HEK293 (cell line): ENCODE data around the gene ZNF316.

Source experiments
- CTCF ChIA-PET: fragments of 350-600 bp; formaldehyde crosslinking; extraction: SDS; loops from one replicate; lab custom pipeline; 2021; ENCODE audit warnings: antibody characterized with exemption; lab: Yijun Ruan, JAX
- POLR2A ChIA-PET: fragments of 300-600 bp; formaldehyde crosslinking; extraction: SDS; loops from one replicate; lab custom pipeline; 2020; ENCODE audit warnings: antibody characterized with exemption, inconsistent platforms; lab: Yijun Ruan, JAX
- H3K27ac ChIP-seq: fragments of 200-500 bp; sonication (Bioruptor generic); 2 replicates; pipeline ENCODE4 v1.5.1; 2014; ENCODE audit warnings: low read depth, low read length, control low read depth, inconsistent platforms; ENCODE audit errors: extremely low read depth
- H3K36me3 ChIP-seq, 2 experiments: fragments of 200-500 bp in 1 of 2; sonication (Bioruptor generic) in 1 of 2; 1 replicate in 1 of 2; 2 replicates in 1 of 2; pipeline ENCODE4 v1.5.1; 2014 to 2017; ENCODE audit warnings: inconsistent platforms in 2 of 2, low read length in 2 of 2; ENCODE audit not compliant: control insufficient read depth in 2 of 2, insufficient read depth in 1 of 2
- H3K4me1 ChIP-seq: fragments of 200-500 bp; sonication (Bioruptor generic); 2 replicates; pipeline ENCODE4 v1.5.1; 2014; ENCODE audit warnings: mild to moderate bottlenecking, low read length, inconsistent platforms; ENCODE audit not compliant: control insufficient read depth, insufficient read depth
- H3K4me3 ChIP-seq: 2 replicates; pipeline ENCODE4 v1.5.1; 2011; ENCODE audit warnings: low read depth, mild to moderate bottlenecking, control low read depth, low read length, moderate library complexity
- H3K9me3 ChIP-seq: fragments of 200-500 bp; sonication (Bioruptor generic); 2 replicates; pipeline ENCODE4 v1.5.1; 2014; ENCODE audit warnings: low read depth, low read length, inconsistent platforms; ENCODE audit not compliant: control insufficient read depth, insufficient read depth
- GLI4 ChIP-seq: fragments of 450-650 bp; formaldehyde crosslinking; IDR thresholded peaks from 2 replicates; pipeline ENCODE4 v1.5.1; 2016; ENCODE audit warnings: missing biosample characterization, missing genetic modification characterization
- GLIS2 ChIP-seq: fragments of 450-650 bp; formaldehyde crosslinking; IDR thresholded peaks from 2 replicates; pipeline ENCODE4 v1.5.1; 2016; ENCODE audit warnings: missing biosample characterization, missing genetic modification characterization
- KLF7 ChIP-seq: fragments of 450-650 bp; formaldehyde crosslinking; IDR thresholded peaks from 2 replicates; pipeline ENCODE4 v1.5.1; 2016; ENCODE audit warnings: missing biosample characterization, missing genetic modification characterization, borderline replicate concordance
- OVOL3 ChIP-seq: fragments of 450-650 bp; formaldehyde crosslinking; IDR thresholded peaks from 2 replicates; pipeline ENCODE4 v1.5.1; 2016; ENCODE audit warnings: missing biosample characterization, missing genetic modification characterization
- TRIM28 ChIP-seq: IDR thresholded peaks from 2 replicates; pipeline ENCODE4 v1.6.1; 2011; ENCODE audit warnings: low read length, control low read depth, borderline replicate concordance
- ZNF221 ChIP-seq: fragments of 450-650 bp; formaldehyde crosslinking; IDR thresholded peaks from 2 replicates; pipeline ENCODE4 v1.5.1; 2017; ENCODE audit warnings: missing biosample characterization, missing genetic modification characterization, borderline replicate concordance
- ZNF248 ChIP-seq: fragments of 450-650 bp; formaldehyde crosslinking; IDR thresholded peaks from 2 replicates; pipeline ENCODE4 v1.5.1; 2017; ENCODE audit warnings: missing biosample characterization, missing genetic modification characterization
- ZNF48 ChIP-seq: fragments of 450-650 bp; formaldehyde crosslinking; IDR thresholded peaks from 2 replicates; pipeline ENCODE4 v1.5.1; 2016; ENCODE audit warnings: missing biosample characterization, missing genetic modification characterization
- ZNF571 ChIP-seq: fragments of 450-650 bp; formaldehyde crosslinking; IDR thresholded peaks from 2 replicates; pipeline ENCODE4 v1.5.0; 2017; ENCODE audit warnings: missing biosample characterization, missing genetic modification characterization
- ZNF596 ChIP-seq: fragments of 450-650 bp; IDR thresholded peaks from 2 replicates; pipeline ENCODE4 v1.5.0; 2018; ENCODE audit warnings: missing biosample characterization, mild to moderate bottlenecking, missing genetic modification characterization, moderate library complexity
- ZNF623 ChIP-seq: fragments of 450-650 bp; formaldehyde crosslinking; IDR thresholded peaks from 2 replicates; pipeline ENCODE4 v1.5.1; 2016; ENCODE audit warnings: missing biosample characterization, missing genetic modification characterization
- ZNF629 ChIP-seq: fragments of 450-650 bp; formaldehyde crosslinking; IDR thresholded peaks from 2 replicates; pipeline ENCODE4 v1.5.1; 2017; ENCODE audit warnings: missing biosample characterization, missing genetic modification characterization
- ZNF701 ChIP-seq: fragments of 450-650 bp; formaldehyde crosslinking; IDR thresholded peaks from 2 replicates; pipeline ENCODE4 v1.5.1; 2016; ENCODE audit warnings: missing biosample characterization, missing genetic modification characterization
- ZNF777 ChIP-seq: fragments of 450-650 bp; formaldehyde crosslinking; IDR thresholded peaks from 2 replicates; pipeline ENCODE4 v1.5.1; 2017; ENCODE audit warnings: missing biosample characterization, missing genetic modification characterization, borderline replicate concordance
- TF ChIP-seq, protein P1 (sequence below): fragments of 450-650 bp; formaldehyde crosslinking; IDR thresholded peaks from 2 replicates; pipeline ENCODE4 v1.5.1; 2016; ENCODE audit warnings: missing biosample characterization, missing genetic modification characterization
- TF ChIP-seq, protein P2 (sequence below): fragments of 450-650 bp; formaldehyde crosslinking; IDR thresholded peaks from 2 replicates; pipeline ENCODE4 v1.5.1; 2016; ENCODE audit warnings: missing biosample characterization, missing genetic modification characterization
- TF ChIP-seq, protein P3 (sequence below): fragments of 450-650 bp; formaldehyde crosslinking; IDR thresholded peaks from 2 replicates; pipeline ENCODE4 v1.5.1; 2016; ENCODE audit warnings: missing biosample characterization, missing genetic modification characterization
- TF ChIP-seq, protein P4 (sequence below): fragments of 450-650 bp; formaldehyde crosslinking; IDR thresholded peaks from 2 replicates; pipeline ENCODE4 v1.5.1; 2017; ENCODE audit warnings: missing biosample characterization, missing genetic modification characterization
- TF ChIP-seq, protein P5 (sequence below): fragments of 450-650 bp; formaldehyde crosslinking; IDR thresholded peaks from 2 replicates; pipeline ENCODE4 v1.5.1; 2016; ENCODE audit warnings: missing biosample characterization, missing genetic modification characterization

ZNF316 gene

DNA sequence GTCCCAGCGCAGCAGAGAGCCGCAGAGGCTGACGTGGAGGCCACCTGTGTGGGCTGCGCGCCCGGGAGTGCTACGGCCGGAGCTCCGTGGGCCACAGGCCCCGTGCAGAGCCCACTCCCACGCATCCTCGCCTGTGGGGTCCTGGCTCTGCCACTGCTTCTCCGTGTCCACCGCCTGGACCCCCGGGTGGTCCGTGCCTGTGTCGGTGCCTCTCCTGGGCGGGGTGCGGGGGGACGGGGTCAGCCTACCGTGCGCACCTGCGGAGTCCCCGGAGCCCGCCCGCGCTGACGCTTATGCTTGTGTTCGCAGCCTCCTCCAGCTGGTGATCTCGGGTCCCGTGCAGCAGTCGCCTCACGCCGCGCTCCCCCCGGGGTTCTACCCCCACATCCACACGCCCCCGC is 29.5 kb upstream of the ZNF316 start (continued):
- TF ChIP-seq, protein P1, sequence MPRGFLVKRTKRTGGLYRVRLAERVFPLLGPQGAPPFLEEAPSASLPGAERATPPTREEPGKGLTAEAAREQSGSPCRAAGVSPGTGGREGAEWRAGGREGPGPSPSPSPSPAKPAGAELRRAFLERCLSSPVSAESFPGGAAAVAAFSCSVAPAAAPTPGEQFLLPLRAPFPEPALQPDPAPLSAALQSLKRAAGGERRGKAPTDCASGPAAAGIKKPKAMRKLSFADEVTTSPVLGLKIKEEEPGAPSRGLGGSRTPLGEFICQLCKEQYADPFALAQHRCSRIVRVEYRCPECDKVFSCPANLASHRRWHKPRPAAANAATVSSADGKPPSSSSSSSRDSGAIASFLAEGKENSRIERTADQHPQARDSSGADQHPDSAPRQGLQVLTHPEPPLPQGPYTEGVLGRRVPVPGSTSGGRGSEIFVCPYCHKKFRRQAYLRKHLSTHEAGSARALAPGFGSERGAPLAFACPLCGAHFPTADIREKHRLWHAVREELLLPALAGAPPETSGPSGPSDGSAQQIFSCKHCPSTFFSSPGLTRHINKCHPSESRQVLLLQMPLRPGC = no peak
- TF ChIP-seq, protein P2, sequence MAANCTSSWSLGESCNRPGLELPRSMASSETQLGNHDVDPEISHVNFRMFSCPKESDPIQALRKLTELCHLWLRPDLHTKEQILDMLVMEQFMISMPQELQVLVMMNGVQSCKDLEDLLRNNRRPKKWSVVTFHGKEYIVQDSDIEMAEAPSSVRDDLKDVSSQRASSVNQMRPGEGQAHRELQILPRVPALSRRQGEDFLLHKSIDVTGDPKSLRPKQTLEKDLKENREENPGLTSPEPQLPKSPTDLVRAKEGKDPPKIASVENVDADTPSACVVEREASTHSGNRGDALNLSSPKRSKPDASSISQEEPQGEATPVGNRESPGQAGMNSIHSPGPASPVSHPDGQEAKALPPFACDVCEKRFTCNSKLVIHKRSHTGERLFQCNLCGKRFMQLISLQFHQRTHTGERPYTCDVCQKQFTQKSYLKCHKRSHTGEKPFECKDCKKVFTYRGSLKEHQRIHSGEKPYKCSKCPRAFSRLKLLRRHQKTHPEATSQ (tag by site-specific recombination) = no peak
- TF ChIP-seq OVOL3 (tag by site-specific recombination) (no peak), ZNF629 (no peak), ZNF48 (tag by site-specific recombination) (no peak), KLF7 (tag by site-specific recombination) (no peak), TRIM28 (no peak), GLI4 (tag by site-specific recombination) (no peak)
- TF ChIP-seq, protein P3, sequence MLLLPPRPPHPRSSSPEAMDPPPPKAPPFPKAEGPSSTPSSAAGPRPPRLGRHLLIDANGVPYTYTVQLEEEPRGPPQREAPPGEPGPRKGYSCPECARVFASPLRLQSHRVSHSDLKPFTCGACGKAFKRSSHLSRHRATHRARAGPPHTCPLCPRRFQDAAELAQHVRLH (tag by site-specific recombination) = no peak
- TF ChIP-seq, all 188 proteins: peak for 0

DNA sequence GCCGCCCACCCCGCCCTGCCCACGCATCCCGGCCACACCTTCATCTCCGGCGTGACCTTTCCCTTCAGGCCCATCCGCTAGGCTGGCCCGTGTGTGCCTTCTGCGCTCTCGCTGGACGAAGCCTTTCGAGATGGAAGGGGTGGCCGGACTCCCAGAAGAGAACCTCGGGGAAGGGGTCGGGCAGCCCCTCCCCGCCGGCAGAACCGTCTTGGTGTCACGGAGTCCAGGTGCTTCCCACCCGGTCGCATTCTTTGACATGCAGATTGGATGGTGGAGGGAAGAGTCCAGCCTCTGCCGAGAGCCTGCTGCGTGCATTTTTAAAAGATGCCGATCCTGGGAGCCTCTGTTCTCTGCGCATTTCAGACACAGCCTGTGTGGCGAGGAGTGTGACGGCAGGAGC is 29.0 kb upstream of the ZNF316 start:
- POLR2A ChIA-PET = interaction anchor here (0.6 kb wide), 1 partner anchor 49 kb away, joined by 3 read pairs; no protein-coding TSS in a partner anchor
- Histone ChIP-seq H3K4me3 (no peak overlapping the region), H3K27ac (no peak overlapping the region), H3K4me1 (no peaks in the 10 kb centered on the region), H3K36me3 (peaks cover 8 to 15% of the 10 kb centered on the region in 2 experiments; a peak in 2 of 3 replicates), H3K9me3 (no peaks in the 10 kb centered on the region)
- no peak for TF ChIP-seq ZNF701
- no peak for TF ChIP-seq ZNF623 (tag by site-specific recombination)
- no peak for TF ChIP-seq ZNF596 (tag by site-specific recombination)
- no peak for TF ChIP-seq ZNF777 (tag by site-specific recombination)
- no peak for TF ChIP-seq ZNF221
- TF ChIP-seq ZNF248 (tag by site-specific recombination) = no peak
- no peak for TF ChIP-seq ZNF571 (tag by site-specific recombination)
- TF ChIP-seq GLIS2 = no peak
- TF ChIP-seq, protein P3 (tag by site-specific recombination) = no peak
- TF ChIP-seq, protein P4, sequence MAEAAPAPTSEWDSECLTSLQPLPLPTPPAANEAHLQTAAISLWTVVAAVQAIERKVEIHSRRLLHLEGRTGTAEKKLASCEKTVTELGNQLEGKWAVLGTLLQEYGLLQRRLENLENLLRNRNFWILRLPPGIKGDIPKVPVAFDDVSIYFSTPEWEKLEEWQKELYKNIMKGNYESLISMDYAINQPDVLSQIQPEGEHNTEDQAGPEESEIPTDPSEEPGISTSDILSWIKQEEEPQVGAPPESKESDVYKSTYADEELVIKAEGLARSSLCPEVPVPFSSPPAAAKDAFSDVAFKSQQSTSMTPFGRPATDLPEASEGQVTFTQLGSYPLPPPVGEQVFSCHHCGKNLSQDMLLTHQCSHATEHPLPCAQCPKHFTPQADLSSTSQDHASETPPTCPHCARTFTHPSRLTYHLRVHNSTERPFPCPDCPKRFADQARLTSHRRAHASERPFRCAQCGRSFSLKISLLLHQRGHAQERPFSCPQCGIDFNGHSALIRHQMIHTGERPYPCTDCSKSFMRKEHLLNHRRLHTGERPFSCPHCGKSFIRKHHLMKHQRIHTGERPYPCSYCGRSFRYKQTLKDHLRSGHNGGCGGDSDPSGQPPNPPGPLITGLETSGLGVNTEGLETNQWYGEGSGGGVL (tag by site-specific recombination) = no peak
- TF ChIP-seq, protein P5, sequence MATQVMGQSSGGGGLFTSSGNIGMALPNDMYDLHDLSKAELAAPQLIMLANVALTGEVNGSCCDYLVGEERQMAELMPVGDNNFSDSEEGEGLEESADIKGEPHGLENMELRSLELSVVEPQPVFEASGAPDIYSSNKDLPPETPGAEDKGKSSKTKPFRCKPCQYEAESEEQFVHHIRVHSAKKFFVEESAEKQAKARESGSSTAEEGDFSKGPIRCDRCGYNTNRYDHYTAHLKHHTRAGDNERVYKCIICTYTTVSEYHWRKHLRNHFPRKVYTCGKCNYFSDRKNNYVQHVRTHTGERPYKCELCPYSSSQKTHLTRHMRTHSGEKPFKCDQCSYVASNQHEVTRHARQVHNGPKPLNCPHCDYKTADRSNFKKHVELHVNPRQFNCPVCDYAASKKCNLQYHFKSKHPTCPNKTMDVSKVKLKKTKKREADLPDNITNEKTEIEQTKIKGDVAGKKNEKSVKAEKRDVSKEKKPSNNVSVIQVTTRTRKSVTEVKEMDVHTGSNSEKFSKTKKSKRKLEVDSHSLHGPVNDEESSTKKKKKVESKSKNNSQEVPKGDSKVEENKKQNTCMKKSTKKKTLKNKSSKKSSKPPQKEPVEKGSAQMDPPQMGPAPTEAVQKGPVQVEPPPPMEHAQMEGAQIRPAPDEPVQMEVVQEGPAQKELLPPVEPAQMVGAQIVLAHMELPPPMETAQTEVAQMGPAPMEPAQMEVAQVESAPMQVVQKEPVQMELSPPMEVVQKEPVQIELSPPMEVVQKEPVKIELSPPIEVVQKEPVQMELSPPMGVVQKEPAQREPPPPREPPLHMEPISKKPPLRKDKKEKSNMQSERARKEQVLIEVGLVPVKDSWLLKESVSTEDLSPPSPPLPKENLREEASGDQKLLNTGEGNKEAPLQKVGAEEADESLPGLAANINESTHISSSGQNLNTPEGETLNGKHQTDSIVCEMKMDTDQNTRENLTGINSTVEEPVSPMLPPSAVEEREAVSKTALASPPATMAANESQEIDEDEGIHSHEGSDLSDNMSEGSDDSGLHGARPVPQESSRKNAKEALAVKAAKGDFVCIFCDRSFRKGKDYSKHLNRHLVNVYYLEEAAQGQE (tag by site-specific recombination) = no peak
- CTCF ChIA-PET = interaction anchor here (0.7 to 0.8 kb wide), 2 partner anchors 93 to 709 kb away, joined by 3 to 4 read pairs; no protein-coding TSS in a partner anchor
